KOPT-K1 (cell line): ENCODE measurements around the gene CYB561A3.
"Not testable (repeated sequence)": the region's sequence is repeated elsewhere in the genome, so short reads cannot be mapped to it uniquely, and the experiment has no call there.

ENCODE experiments used
- H3K27ac ChIP-seq: fragments of 200-600 bp; sonication (generic); 2 replicates; pipeline ENCODE4 v1.5.1; 2016; ENCODE audit warnings: antibody characterized with exemption, mild to moderate bottlenecking, low read depth, low read length; ENCODE audit not compliant: poor library complexity, severe bottlenecking
- H3K36me3 ChIP-seq: fragments of 200-600 bp; sonication (generic); 2 replicates; pipeline ENCODE4 v1.5.1; 2017; ENCODE audit warnings: antibody characterized with exemption, mild to moderate bottlenecking, low read length, moderate library complexity; ENCODE audit not compliant: insufficient read depth
- H3K9me3 ChIP-seq: fragments of 200-600 bp; sonication (generic); 2 replicates; pipeline ENCODE4 v1.5.1; 2017; ENCODE audit warnings: antibody characterized with exemption, low read length, mild to moderate bottlenecking; ENCODE audit not compliant: insufficient read depth, poor library complexity, severe bottlenecking

CYB561A3 gene

GRCh38 chr11:61361741-61362541, at the start of gene CYB561A3, which contains the start of gene TMEM138:
Gene CYB561A3, minus strand, starts transcription at chr11:61361882. Its CDS starts 5,169 bp downstream, at chr11:61356713.
Gene TMEM138, plus strand, starts transcription at chr11:61362374. Its CDS starts 2,017 bp downstream, at chr11:61364391.
- Histone ChIP-seq H3K9me3 (no peaks in the 10 kb centered on the region), H3K27ac (peak within 1 kb of the TSS; percentile 98), H3K36me3 (peaks cover 39% of the 10 kb centered on the region)

DNA sequence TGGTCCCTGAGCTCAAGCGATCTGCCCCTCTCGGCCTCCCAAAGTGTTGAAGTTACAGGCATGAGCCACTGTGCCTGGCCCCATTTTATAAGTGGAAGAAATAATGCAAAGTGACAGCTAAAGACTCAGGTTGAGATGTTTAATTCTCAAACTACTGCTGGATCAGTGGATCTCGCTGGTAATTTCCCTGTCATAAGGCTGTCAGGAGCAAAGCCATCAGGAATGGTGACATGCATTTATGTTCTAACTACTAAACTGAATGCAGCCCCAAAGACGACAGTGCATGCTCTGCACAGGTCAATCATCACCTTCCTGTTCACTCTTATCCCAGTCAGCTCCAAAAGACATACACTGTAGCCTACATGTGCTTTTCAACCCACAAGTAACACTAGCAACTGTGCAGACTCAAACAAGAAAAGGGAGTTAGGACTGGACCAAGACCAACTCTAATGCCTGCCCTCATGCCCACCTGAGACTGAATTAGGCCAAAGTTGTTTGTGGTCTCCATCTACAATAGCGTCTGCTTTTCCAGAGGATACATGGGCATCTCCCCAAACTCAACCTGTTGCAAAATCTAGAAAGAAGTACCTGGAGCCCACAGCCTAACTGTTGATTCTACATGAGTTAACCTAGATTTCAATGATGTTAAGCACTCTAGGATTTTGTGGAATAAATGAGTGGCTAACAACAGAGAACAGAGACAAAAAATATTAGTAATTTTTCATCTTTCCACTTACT, 45.5 kb upstream of the CYB561A3 start:
- H3K36me3 ChIP-seq: peaks cover 100% of the 10 kb centered on the region

GRCh38 chr11:61406067-61406466, 44.4 kb upstream of the CYB561A3 start:
- peaks cover 100% of the 10 kb centered on the region for H3K36me3 ChIP-seq
- H3K27ac ChIP-seq: no peak overlapping the region
- H3K9me3 ChIP-seq: no peaks in the 10 kb centered on the region

More for the DNA sequence above, 45.5 kb upstream of the CYB561A3 start:
- no peak overlapping the region for H3K27ac ChIP-seq
- H3K9me3 ChIP-seq: no peaks in the 10 kb centered on the region

- H3K9me3 ChIP-seq: no peaks in the 10 kb centered on the region
- no peak overlapping the region for H3K27ac ChIP-seq
- peaks cover 89% of the 10 kb centered on the region for H3K36me3 ChIP-seq
These were observed 43.0 kb upstream of the CYB561A3 start for GRCh38 chr11:61404641-61405040.

GRCh38 chr11:61404103-61404502, 42.4 kb upstream of the CYB561A3 start:
- Histone ChIP-seq H3K36me3 (peaks cover 84% of the 10 kb centered on the region), H3K9me3 (no peaks in the 10 kb centered on the region), H3K27ac (no peak overlapping the region)

DNA sequence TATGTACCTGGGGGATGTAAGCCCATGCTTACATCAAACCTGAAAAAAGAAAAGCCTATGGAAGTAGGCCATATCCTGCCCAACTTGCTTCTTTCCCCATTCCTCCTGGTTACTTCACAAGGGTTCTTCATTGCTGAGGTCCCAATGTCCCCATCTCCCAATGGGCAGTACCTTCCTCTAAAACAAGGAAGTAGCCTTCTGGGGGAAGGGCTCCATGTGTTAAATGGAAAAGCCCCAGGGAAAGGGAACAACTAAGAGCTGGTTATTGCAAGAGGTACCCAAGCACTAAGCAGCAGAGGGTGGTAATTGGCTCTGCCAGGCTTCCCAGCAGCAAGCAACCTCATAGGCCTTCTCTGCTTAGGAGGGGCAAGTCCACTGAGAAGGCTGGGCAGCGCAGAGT, 42.0 kb upstream of the CYB561A3 start:
- Histone ChIP-seq H3K36me3 (peaks cover 79% of the 10 kb centered on the region), H3K9me3 (no peaks in the 10 kb centered on the region), H3K27ac (no peak overlapping the region)

DNA sequence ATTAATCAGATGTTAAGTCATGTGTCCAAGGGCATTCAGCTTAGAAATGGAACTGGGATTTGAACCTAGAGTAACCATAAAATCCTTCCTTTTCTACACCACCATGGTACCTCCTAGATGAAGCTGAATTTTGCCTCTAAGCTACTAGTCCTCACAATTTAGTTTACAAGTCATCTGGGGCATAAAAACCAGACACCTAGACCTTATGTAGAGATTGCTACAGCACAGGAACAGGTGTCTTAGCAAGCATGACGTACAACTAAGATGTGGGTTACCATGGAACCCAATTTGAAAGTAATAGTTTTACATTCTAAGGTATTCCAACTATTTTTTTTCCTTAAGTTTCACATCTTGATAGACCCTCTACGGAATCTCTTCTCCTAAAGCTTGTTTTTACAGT, 39.9 kb upstream of the CYB561A3 start:
- Histone ChIP-seq H3K36me3 (peaks cover 58% of the 10 kb centered on the region), H3K27ac (no peak overlapping the region), H3K9me3 (no peaks in the 10 kb centered on the region)

- Histone ChIP-seq H3K9me3 (no peaks in the 10 kb centered on the region), H3K27ac (no peak overlapping the region), H3K36me3 (peaks cover 54% of the 10 kb centered on the region)
These were observed 39.5 kb upstream of the CYB561A3 start for GRCh38 chr11:61401173-61401572.

GRCh38 chr11:61392981-61393595, 31.4 kb upstream of the CYB561A3 start:
- Histone ChIP-seq H3K36me3 (no peaks in the 10 kb centered on the region), H3K27ac (no peak overlapping the region)

GRCh38 chr11:61390161-61390560, 28.5 kb upstream of the CYB561A3 start:
- no peak overlapping the region for H3K27ac ChIP-seq
- H3K9me3 ChIP-seq: peaks cover 3% of the 10 kb centered on the region
- no peaks in the 10 kb centered on the region for H3K36me3 ChIP-seq

More at GRCh38 chr11:61392981-61393595, 31.4 kb upstream of the CYB561A3 start:
- H3K9me3 ChIP-seq: peaks cover 3% of the 10 kb centered on the region

- no peaks in the 10 kb centered on the region for H3K36me3 ChIP-seq
- no peak overlapping the region for H3K27ac ChIP-seq
- H3K9me3 ChIP-seq: peaks cover under 1% of the 10 kb centered on the region
These were observed 22.9 kb upstream of the CYB561A3 start for GRCh38 chr11:61384271-61385242.

DNA sequence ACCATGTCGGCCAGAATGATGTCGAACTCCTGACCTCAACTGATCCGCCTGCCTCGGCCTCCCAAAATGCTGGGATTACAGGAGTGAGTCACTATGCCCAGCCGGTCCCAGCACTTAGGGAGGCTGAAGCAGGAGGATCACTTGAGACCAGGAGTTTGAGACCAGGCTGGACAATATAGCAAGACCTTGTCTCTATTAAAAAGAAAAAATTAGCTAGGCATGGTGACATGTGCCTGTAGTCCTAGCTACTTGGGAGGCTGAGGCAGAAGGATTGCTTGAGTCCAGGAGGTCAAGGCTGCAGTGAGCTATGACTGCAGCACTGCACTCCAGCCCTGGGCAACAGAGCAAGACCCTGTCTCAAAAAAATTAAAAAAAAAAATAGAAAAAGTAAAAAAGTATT, 22.2 kb upstream of the CYB561A3 start:
- H3K27ac ChIP-seq, H3K36me3 ChIP-seq: not testable (repeated sequence)

GRCh38 chr11:61380884-61381283, 19.2 kb upstream of the CYB561A3 start:
- no peak overlapping the region for H3K27ac ChIP-seq
- peaks cover 7% of the 10 kb centered on the region; the same call in 1 of the 2 replicates for H3K36me3 ChIP-seq

More for the DNA sequence above, 22.2 kb upstream of the CYB561A3 start:
- H3K9me3 ChIP-seq: not testable (repeated sequence)

DNA sequence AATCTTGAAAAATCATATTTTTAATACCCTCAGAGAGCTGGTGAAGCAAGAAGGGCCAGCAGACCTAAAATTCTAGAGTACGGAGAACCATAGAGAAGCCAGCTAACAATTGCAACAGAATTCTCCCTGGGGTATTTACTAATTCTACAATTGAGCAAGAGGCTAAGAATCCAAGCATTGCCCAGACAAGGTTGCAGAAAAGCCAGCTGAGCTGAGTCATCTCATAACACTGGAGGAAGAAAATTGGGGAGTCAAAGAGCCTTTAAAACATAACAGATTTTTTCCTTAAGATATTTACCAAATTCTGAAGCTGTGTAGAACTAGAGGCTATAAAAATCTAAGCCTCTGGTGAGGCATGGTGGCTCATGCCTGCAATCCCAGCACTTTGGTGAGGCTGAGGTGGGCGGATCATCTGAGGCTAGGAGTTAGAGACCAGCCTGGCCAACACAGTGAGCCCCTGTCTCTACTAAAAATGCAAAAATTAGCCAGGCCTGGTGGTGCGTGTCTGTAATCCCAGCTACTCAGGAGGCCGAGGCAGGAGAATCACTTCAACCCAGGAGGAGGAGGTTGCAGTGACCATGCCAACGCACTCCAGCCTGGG, 17.1 kb upstream of the CYB561A3 start:
- Histone ChIP-seq H3K27ac (no peak overlapping the region), H3K9me3 (peaks cover 15% of the 10 kb centered on the region)

More at GRCh38 chr11:61380884-61381283, 19.2 kb upstream of the CYB561A3 start:
- H3K9me3 ChIP-seq: no peaks in the 10 kb centered on the region

More for the DNA sequence above, 17.1 kb upstream of the CYB561A3 start:
- peaks cover 28% of the 10 kb centered on the region for H3K36me3 ChIP-seq
